Liver (tissue), 9 donors: ENCODE results near the gene IFNA8. TPM values are rescaled to one million over a fixed set of nuclear protein-coding genes. Genes with fewer than 3 reads are reported as not detected.

Source experiments
- DNase-seq: peaks from one replicate; pipeline ENCODE4 v3.0.0-alpha.2; 2017; ENCODE audit warnings: low spot score
- H3K27ac ChIP-seq, 2 donors: one replicate each; pipeline ENCODE4 v1.7.0; 2013; ENCODE audit warnings: inconsistent platforms in 2 of 2, low read length in 2 of 2, control low read depth in 1 of 2, low read depth in 1 of 2, mild to moderate bottlenecking in 1 of 2
- H3K27me3 ChIP-seq, 4 donors: one replicate each; pipeline versions ENCODE4 v1.6.1 to v1.7.0; 2013; ENCODE audit warnings: low read length in 3 of 4, inconsistent platforms in 1 of 4, mild to moderate bottlenecking in 1 of 4, moderate library complexity in 1 of 4; ENCODE audit not compliant: control insufficient read depth in 4 of 4, insufficient read depth in 4 of 4
- H3K36me3 ChIP-seq, 4 donors: one replicate each; pipeline versions ENCODE4 v1.6.1 to v1.7.0; 2013; ENCODE audit warnings: low read length in 3 of 4, mild to moderate bottlenecking in 3 of 4, low read depth in 1 of 4, moderate library complexity in 1 of 4; ENCODE audit not compliant: control insufficient read depth in 4 of 4, insufficient read depth in 3 of 4
- H3K4me1 ChIP-seq, 4 donors: one replicate each; pipeline versions ENCODE4 v1.6.1 to v1.7.0; 2013; ENCODE audit warnings: low read length in 3 of 4, mild to moderate bottlenecking in 3 of 4, moderate library complexity in 1 of 4; ENCODE audit not compliant: control insufficient read depth in 4 of 4, insufficient read depth in 4 of 4
- H3K4me3 ChIP-seq, 3 donors: one replicate each; pipeline versions ENCODE4 v1.6.1 to v1.7.0; 2013; ENCODE audit warnings: low read length in 3 of 3, control low read depth in 1 of 3, low read depth in 1 of 3, mild to moderate bottlenecking in 1 of 3
- H3K9ac ChIP-seq, 2 donors: one replicate each; pipeline ENCODE4 v1.7.0; 2013; ENCODE audit warnings: low read length in 2 of 2, mild to moderate bottlenecking in 2 of 2, moderate library complexity in 2 of 2, control low read depth in 1 of 2, low read depth in 1 of 2
- H3K9me3 ChIP-seq, 4 donors: one replicate each; pipeline versions ENCODE4 v1.6.1 to v1.7.0; 2013; ENCODE audit warnings: low read length in 3 of 4; ENCODE audit not compliant: control insufficient read depth in 4 of 4
- ATF3 ChIP-seq: IDR thresholded peaks from 2 replicates; pipeline ENCODE4 v1.6.1; 2016; ENCODE audit warnings: antibody characterized with exemption
- CTCF ChIP-seq: fragments of 150-350 bp; IDR thresholded peaks from 2 replicates; pipeline ENCODE4 v1.5.1; 2017; ENCODE audit warnings: improper control_type of control experiment, low read depth, low read length; ENCODE audit not compliant: missing input control
- FOXA1 ChIP-seq: IDR thresholded peaks from 2 replicates; pipeline ENCODE4 v1.6.1; 2016; ENCODE audit warnings: antibody characterized with exemption
- HNF4A ChIP-seq, 2 donors: conservative IDR thresholded peaks; 2 replicates each; pipeline ENCODE4 v1.6.1; 2016; ENCODE audit warnings: antibody characterized with exemption in 2 of 2, mild to moderate bottlenecking in 2 of 2
- HNF4G ChIP-seq: IDR thresholded peaks from 2 replicates; pipeline ENCODE4 v1.6.1; 2016; ENCODE audit warnings: antibody characterized with exemption
- NR2F2 ChIP-seq: IDR thresholded peaks from 2 replicates; pipeline ENCODE4 v1.6.1; 2016; ENCODE audit warnings: antibody characterized with exemption
- RAD21 ChIP-seq, 2 donors: IDR thresholded peaks; 2 replicates each; pipeline ENCODE4 v1.6.1; 2016; ENCODE audit warnings: antibody characterized with exemption in 2 of 2, mild to moderate bottlenecking in 2 of 2
- RXRA ChIP-seq, 2 donors: IDR thresholded peaks; 2 replicates each; pipeline ENCODE4 v1.6.1; 2017 to 2018; ENCODE audit warnings: antibody characterized with exemption in 2 of 2, mild to moderate bottlenecking in 1 of 2
- TAF1 ChIP-seq: conservative IDR thresholded peaks from 2 replicates; pipeline ENCODE4 v1.6.1; 2016; ENCODE audit warnings: antibody characterized with exemption, mild to moderate bottlenecking
- YY1 ChIP-seq: IDR thresholded peaks from 2 replicates; pipeline ENCODE4 v1.6.1; 2016; ENCODE audit warnings: antibody characterized with exemption, mild to moderate bottlenecking
- ZBTB33 ChIP-seq: IDR thresholded peaks from 2 replicates; pipeline ENCODE4 v1.6.1; 2016; ENCODE audit warnings: antibody characterized with exemption
- WGBS: extraction: QIAGEN DNeasy Blood & Tissue Kit; methylation state at CpG from one replicate; pipeline ENCODE4 v1.1.7; 2013; 5-methylcytosine and 5-hydroxymethylcytosine counted together
- polyA plus RNA-seq, 2 donors: library from polyadenylated mRNA; stranded (reverse) in 1 of 2; unstranded in 1 of 2; fragments of 200-250 nt in 1 of 2; fragments of >200 nt in 1 of 2; fragmentation: Nextera tagmentation in 1 of 2; extraction: Ambion mirVana in 1 of 2; gene quantifications; one replicate each; pipeline versions ENCODE4 v1.2.1 to v1.2.3, GENCODE V29; 2013 to 2015
- total RNA-seq, 2 donors: library from RNA; depleted of rRNA; stranded (reverse); fragments of >200 nt; gene quantifications; one replicate each; pipeline ENCODE4 v1.2.3, GENCODE V29; 2014
- donor health status: healthy.
- donor health status: healthy.
- donor health status: healthy.
- donor health status: healthy.
- donor health status: healthy.

Gene IFNA8
- total and polyA plus RNA-seq, 4 donors: not detected

- TF ChIP-seq RXRA (IDR thresholded peaks at IDR 0.05): no peak
- no peak for TF ChIP-seq HNF4A (conservative IDR thresholded peaks at IDR 0.05)
- TF ChIP-seq NR2F2: no peak
- TF ChIP-seq YY1: no peak
- no peak for TF ChIP-seq RAD21 (IDR thresholded peaks at IDR 0.05)
- no peak for TF ChIP-seq ATF3
- no peak for TF ChIP-seq FOXA1
- WGBS: 64% methylated on average over 3 of the region's 3 CpGs
- H3K27ac ChIP-seq: no peak overlapping the region
Measured at GRCh38 chr9:21404146-21404545, 4.8 kb upstream of the IFNA8 start.

GRCh38 chr9:21412107-21412506 lies 3.2 kb downstream of the IFNA8 start:
- Histone ChIP-seq H3K4me3 (no peak overlapping the region), H3K27me3 (peaks cover 0 to 11% (median 2%) of the 10 kb centered on the region in 4 donors), H3K9me3 (no peaks in the 10 kb centered on the region), H3K9ac (no peak overlapping the region), H3K27ac (no peak overlapping the region), H3K36me3 (no peaks in the 10 kb centered on the region), H3K4me1 (no peaks in the 10 kb centered on the region)
- TF ChIP-seq TAF1: no peak
- TF ChIP-seq ZBTB33: no peak
- TF ChIP-seq NR2F2: no peak
- TF ChIP-seq CTCF: no peak
- no peak for TF ChIP-seq HNF4A (conservative IDR thresholded peaks at IDR 0.05)
- no peak for DNase-seq

More at GRCh38 chr9:21404146-21404545, 4.8 kb upstream of the IFNA8 start:
- peaks cover 0 to 8% (median 4%) of the 10 kb centered on the region in 4 donors for H3K27me3 ChIP-seq
- no peaks in the 10 kb centered on the region for H3K36me3 ChIP-seq
- no peaks in the 10 kb centered on the region for H3K9me3 ChIP-seq
- DNase-seq: no peak
- no peak overlapping the region for H3K4me3 ChIP-seq
- no peak overlapping the region for H3K9ac ChIP-seq
- H3K4me1 ChIP-seq: peaks cover 0 to 8% (median 4%) of the 10 kb centered on the region in 4 donors

GRCh38 chr9:21413151-21413550 lies 4.2 kb downstream of the IFNA8 start:
- peaks cover 0 to 11% (median 2%) of the 10 kb centered on the region in 4 donors for H3K27me3 ChIP-seq
- H3K4me3 ChIP-seq: no peak overlapping the region
- no peaks in the 10 kb centered on the region for H3K36me3 ChIP-seq
- no peak for DNase-seq
- 89% methylated on average over 4 of the region's 4 CpGs for WGBS
- no peak overlapping the region for H3K9ac ChIP-seq
- H3K9me3 ChIP-seq: no peaks in the 10 kb centered on the region
- no peak for TF ChIP-seq HNF4G
- TF ChIP-seq ZBTB33: no peak
- no peak for TF ChIP-seq HNF4A (conservative IDR thresholded peaks at IDR 0.05)
- TF ChIP-seq RXRA (IDR thresholded peaks at IDR 0.05): no peak
- H3K4me1 ChIP-seq: no peaks in the 10 kb centered on the region
- no peak overlapping the region for H3K27ac ChIP-seq
